ENCODE measurements around the gene KIF1C. TPM values are rescaled to one million over a fixed set of nuclear protein-coding genes. Genes with fewer than 3 reads are reported as not detected.

The KIF1C gene
- total RNA-seq, 1 experiment from 2014 or later: 130 TPM

DNA sequence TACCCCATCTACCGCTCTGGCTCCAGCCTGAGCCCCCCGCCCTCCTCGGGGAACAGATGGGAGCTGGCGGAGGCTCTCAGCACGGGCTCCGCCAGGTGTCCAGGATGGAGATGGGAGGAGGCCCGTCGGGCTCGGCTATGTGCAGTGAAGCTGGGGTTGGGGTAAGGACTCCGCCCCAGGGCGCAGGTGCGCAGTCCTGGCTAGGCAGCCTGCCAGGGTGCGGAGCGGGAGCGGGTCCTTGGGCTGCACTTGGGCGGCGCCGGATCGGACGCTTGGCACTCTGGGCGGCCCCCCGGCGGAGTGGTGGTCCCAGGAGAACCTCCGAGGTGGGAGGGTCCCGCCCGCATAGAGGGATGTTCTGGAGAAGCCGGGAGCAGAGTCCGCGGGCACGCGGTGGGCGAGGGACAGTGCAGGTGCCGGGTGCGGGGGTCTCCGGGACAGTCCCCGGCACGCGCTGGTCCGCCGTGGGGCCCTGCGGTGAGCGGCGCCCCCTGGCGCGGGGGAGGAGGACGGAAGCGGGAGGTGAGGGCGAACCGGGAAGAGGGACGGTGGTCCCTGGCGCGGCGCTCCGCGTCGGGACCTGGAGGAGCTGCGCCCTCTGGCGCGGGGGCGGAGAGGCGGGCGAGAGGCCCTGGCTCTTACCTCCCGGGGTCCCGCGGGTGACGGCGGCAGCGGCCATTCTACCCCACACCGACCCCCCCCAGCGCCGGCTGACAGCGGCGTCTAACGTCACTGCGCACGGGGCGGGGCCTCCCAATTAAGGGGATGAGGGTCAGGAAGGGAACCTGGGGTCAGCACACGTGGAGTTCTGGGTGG, 10.6 kb upstream of the KIF1C start, which contains the start of gene CAMTA2 (continued):
- TF ChIP-seq, protein P1, sequence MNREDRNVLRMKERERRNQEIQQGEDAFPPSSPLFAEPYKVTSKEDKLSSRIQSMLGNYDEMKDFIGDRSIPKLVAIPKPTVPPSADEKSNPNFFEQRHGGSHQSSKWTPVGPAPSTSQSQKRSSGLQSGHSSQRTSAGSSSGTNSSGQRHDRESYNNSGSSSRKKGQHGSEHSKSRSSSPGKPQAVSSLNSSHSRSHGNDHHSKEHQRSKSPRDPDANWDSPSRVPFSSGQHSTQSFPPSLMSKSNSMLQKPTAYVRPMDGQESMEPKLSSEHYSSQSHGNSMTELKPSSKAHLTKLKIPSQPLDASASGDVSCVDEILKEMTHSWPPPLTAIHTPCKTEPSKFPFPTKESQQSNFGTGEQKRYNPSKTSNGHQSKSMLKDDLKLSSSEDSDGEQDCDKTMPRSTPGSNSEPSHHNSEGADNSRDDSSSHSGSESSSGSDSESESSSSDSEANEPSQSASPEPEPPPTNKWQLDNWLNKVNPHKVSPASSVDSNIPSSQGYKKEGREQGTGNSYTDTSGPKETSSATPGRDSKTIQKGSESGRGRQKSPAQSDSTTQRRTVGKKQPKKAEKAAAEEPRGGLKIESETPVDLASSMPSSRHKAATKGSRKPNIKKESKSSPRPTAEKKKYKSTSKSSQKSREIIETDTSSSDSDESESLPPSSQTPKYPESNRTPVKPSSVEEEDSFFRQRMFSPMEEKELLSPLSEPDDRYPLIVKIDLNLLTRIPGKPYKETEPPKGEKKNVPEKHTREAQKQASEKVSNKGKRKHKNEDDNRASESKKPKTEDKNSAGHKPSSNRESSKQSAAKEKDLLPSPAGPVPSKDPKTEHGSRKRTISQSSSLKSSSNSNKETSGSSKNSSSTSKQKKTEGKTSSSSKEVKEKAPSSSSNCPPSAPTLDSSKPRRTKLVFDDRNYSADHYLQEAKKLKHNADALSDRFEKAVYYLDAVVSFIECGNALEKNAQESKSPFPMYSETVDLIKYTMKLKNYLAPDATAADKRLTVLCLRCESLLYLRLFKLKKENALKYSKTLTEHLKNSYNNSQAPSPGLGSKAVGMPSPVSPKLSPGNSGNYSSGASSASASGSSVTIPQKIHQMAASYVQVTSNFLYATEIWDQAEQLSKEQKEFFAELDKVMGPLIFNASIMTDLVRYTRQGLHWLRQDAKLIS (CRISPR knock-in tag; IDR thresholded peaks at IDR 0.05; ENCODE audit: borderline replicate concordance): no peak
- TF ChIP-seq ZNF423 (CRISPR knock-in tag; IDR thresholded peaks at IDR 0.05): peak; percentile 82
- no peak for TF ChIP-seq ZNF317 (CRISPR knock-in tag; IDR thresholded peaks at IDR 0.05; ENCODE audit: borderline replicate concordance, low read depth)
- TF ChIP-seq, protein P2, sequence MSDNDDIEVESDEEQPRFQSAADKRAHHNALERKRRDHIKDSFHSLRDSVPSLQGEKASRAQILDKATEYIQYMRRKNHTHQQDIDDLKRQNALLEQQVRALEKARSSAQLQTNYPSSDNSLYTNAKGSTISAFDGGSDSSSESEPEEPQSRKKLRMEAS (CRISPR knock-in tag; IDR thresholded peaks at IDR 0.05): peak; percentile 87
- peak; percentile 88; the same call in 1 of the 2 replicates for TF ChIP-seq TEAD1 (CRISPR knock-in tag; IDR thresholded peaks at IDR 0.05)
- TF ChIP-seq, protein P3, sequence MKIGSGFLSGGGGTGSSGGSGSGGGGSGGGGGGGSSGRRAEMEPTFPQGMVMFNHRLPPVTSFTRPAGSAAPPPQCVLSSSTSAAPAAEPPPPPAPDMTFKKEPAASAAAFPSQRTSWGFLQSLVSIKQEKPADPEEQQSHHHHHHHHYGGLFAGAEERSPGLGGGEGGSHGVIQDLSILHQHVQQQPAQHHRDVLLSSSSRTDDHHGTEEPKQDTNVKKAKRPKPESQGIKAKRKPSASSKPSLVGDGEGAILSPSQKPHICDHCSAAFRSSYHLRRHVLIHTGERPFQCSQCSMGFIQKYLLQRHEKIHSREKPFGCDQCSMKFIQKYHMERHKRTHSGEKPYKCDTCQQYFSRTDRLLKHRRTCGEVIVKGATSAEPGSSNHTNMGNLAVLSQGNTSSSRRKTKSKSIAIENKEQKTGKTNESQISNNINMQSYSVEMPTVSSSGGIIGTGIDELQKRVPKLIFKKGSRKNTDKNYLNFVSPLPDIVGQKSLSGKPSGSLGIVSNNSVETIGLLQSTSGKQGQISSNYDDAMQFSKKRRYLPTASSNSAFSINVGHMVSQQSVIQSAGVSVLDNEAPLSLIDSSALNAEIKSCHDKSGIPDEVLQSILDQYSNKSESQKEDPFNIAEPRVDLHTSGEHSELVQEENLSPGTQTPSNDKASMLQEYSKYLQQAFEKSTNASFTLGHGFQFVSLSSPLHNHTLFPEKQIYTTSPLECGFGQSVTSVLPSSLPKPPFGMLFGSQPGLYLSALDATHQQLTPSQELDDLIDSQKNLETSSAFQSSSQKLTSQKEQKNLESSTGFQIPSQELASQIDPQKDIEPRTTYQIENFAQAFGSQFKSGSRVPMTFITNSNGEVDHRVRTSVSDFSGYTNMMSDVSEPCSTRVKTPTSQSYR (CRISPR knock-in tag; IDR thresholded peaks at IDR 0.05): 0 out of 2 replicates have a peak, but pooled peaks have one; percentile 15
- TF ChIP-seq ZNF396 (CRISPR knock-in tag; IDR thresholded peaks at IDR 0.05; ENCODE audit: borderline replicate concordance): no peak
- TF ChIP-seq, protein P4, sequence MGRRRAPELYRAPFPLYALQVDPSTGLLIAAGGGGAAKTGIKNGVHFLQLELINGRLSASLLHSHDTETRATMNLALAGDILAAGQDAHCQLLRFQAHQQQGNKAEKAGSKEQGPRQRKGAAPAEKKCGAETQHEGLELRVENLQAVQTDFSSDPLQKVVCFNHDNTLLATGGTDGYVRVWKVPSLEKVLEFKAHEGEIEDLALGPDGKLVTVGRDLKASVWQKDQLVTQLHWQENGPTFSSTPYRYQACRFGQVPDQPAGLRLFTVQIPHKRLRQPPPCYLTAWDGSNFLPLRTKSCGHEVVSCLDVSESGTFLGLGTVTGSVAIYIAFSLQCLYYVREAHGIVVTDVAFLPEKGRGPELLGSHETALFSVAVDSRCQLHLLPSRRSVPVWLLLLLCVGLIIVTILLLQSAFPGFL (CRISPR knock-in tag; IDR thresholded peaks at IDR 0.05; ENCODE audit: borderline replicate concordance): no peak
- TF ChIP-seq RELA (CRISPR knock-in tag; IDR thresholded peaks at IDR 0.05; ENCODE audit: borderline replicate concordance): 0 out of 2 replicates have a peak, but pooled peaks have one; percentile 34
- no peak for TF ChIP-seq CREM (CRISPR knock-in tag; IDR thresholded peaks at IDR 0.05)
- TF ChIP-seq CREB1 (CRISPR knock-in tag; IDR thresholded peaks at IDR 0.05): no peak
- TF ChIP-seq ZBTB21 (CRISPR knock-in tag; IDR thresholded peaks at IDR 0.05; ENCODE audit: borderline replicate concordance): peak; percentile 48; the same call in 1 of the 2 replicates
- no peak for TF ChIP-seq TP53 (CRISPR knock-in tag; IDR thresholded peaks at IDR 0.05)
- TF ChIP-seq, protein P5, sequence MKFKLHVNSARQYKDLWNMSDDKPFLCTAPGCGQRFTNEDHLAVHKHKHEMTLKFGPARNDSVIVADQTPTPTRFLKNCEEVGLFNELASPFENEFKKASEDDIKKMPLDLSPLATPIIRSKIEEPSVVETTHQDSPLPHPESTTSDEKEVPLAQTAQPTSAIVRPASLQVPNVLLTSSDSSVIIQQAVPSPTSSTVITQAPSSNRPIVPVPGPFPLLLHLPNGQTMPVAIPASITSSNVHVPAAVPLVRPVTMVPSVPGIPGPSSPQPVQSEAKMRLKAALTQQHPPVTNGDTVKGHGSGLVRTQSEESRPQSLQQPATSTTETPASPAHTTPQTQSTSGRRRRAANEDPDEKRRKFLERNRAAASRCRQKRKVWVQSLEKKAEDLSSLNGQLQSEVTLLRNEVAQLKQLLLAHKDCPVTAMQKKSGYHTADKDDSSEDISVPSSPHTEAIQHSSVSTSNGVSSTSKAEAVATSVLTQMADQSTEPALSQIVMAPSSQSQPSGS (CRISPR knock-in tag; IDR thresholded peaks at IDR 0.05; ENCODE audit: borderline replicate concordance, low read depth): no peak
- TF ChIP-seq, protein P6, sequence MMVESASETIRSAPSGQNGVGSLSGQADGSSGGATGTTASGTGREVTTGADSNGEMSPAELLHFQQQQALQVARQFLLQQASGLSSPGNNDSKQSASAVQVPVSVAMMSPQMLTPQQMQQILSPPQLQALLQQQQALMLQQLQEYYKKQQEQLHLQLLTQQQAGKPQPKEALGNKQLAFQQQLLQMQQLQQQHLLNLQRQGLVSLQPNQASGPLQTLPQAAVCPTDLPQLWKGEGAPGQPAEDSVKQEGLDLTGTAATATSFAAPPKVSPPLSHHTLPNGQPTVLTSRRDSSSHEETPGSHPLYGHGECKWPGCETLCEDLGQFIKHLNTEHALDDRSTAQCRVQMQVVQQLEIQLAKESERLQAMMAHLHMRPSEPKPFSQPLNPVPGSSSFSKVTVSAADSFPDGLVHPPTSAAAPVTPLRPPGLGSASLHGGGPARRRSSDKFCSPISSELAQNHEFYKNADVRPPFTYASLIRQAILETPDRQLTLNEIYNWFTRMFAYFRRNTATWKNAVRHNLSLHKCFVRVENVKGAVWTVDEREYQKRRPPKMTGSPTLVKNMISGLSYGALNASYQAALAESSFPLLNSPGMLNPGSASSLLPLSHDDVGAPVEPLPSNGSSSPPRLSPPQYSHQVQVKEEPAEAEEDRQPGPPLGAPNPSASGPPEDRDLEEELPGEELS (CRISPR knock-in tag; IDR thresholded peaks at IDR 0.05): 0 out of 2 replicates have a peak, but pooled peaks have one; percentile 17
- TF ChIP-seq FOXK1 (CRISPR knock-in tag; IDR thresholded peaks at IDR 0.05): peak; percentile 34; the same call in 1 of the 2 replicates
- TF ChIP-seq, protein P7, sequence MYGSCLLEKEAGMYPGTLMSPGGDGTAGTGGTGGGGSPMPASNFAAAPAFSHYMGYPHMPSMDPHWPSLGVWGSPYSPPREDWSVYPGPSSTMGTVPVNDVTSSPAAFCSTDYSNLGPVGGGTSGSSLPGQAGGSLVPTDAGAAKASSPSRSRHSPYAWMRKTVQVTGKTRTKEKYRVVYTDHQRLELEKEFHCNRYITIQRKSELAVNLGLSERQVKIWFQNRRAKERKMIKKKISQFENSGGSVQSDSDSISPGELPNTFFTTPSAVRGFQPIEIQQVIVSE (CRISPR knock-in tag; IDR thresholded peaks at IDR 0.05; ENCODE audit: borderline replicate concordance): no peak
- TF ChIP-seq NFE2L1 (CRISPR knock-in tag; IDR thresholded peaks at IDR 0.05): no peak

All from WTC11 (cell line).